Cortex of kidney (tissue), 1 donor: ENCODE measurements around the gene SEC22C.
"Not testable (repeated sequence)": the region's sequence is repeated elsewhere in the genome, so short reads cannot be mapped to it uniquely, and the experiment has no call there.

Experiments used
- DNase-seq: peaks from one replicate; lab custom pipeline; 2025; lab: John Stamatoyannopoulos, UW

The SEC22C gene

GRCh38 chr3:42581400-42581708, 413 bp downstream of the SEC22C start:
- DNase-seq: no peak

- DNase-seq: not testable (repeated sequence)
These were observed 2.4 kb downstream of the SEC22C start for GRCh38 chr3:42579346-42579745.

GRCh38 chr3:42578054-42578453, 3.7 kb downstream of the SEC22C start:
- no peak for DNase-seq

GRCh38 chr3:42575137-42575741, 6.5 kb downstream of the SEC22C start:
- DNase-seq: no peak

- DNase-seq: no peak
These were observed 9.5 kb downstream of the SEC22C start for GRCh38 chr3:42572278-42572677.

GRCh38 chr3:42569593-42570142, 12.1 kb downstream of the SEC22C start:
- no peak for DNase-seq

GRCh38 chr3:42562047-42562907, 19.5 kb downstream of the SEC22C start:
- no peak for DNase-seq

- DNase-seq: no peak
These were observed 23.9 kb downstream of the SEC22C start for GRCh38 chr3:42557854-42558253.

GRCh38 chr3:42556817-42557216, 24.9 kb downstream of the SEC22C start:
- DNase-seq: not testable (repeated sequence)

GRCh38 chr3:42556089-42556632, 25.6 kb downstream of the SEC22C start:
- no peak for DNase-seq

- no peak for DNase-seq
These were observed 28.9 kb downstream of the SEC22C start for GRCh38 chr3:42552830-42553229.

GRCh38 chr3:42550250-42550649, 31.5 kb downstream of the SEC22C start:
- DNase-seq: no peak

- DNase-seq: no peak
These were observed 32.6 kb downstream of the SEC22C start for GRCh38 chr3:42549131-42549530.

GRCh38 chr3:42547401-42547945, 34.3 kb downstream of the SEC22C start:
- no peak for DNase-seq

GRCh38 chr3:42546691-42547213, 35.0 kb downstream of the SEC22C start:
- no peak for DNase-seq

- DNase-seq: no peak
These were observed 36.4 kb downstream of the SEC22C start for GRCh38 chr3:42545284-42545900.

GRCh38 chr3:42544492-42545283, 37.1 kb downstream of the SEC22C start:
- DNase-seq: no peak

- no peak for DNase-seq
These were observed 40.7 kb downstream of the SEC22C start for GRCh38 chr3:42541079-42541478.

- no peak for DNase-seq
These were observed 41.7 kb downstream of the SEC22C start for GRCh38 chr3:42539871-42540714.

GRCh38 chr3:42537350-42537749, 44.4 kb downstream of the SEC22C start:
- no peak for DNase-seq
